ENCODE results near the gene ZNF554.
"Not testable (repeated sequence)": the region's sequence is repeated elsewhere in the genome, so short reads cannot be mapped to it uniquely, and the experiment has no call there.

The ZNF554 gene

DNA sequence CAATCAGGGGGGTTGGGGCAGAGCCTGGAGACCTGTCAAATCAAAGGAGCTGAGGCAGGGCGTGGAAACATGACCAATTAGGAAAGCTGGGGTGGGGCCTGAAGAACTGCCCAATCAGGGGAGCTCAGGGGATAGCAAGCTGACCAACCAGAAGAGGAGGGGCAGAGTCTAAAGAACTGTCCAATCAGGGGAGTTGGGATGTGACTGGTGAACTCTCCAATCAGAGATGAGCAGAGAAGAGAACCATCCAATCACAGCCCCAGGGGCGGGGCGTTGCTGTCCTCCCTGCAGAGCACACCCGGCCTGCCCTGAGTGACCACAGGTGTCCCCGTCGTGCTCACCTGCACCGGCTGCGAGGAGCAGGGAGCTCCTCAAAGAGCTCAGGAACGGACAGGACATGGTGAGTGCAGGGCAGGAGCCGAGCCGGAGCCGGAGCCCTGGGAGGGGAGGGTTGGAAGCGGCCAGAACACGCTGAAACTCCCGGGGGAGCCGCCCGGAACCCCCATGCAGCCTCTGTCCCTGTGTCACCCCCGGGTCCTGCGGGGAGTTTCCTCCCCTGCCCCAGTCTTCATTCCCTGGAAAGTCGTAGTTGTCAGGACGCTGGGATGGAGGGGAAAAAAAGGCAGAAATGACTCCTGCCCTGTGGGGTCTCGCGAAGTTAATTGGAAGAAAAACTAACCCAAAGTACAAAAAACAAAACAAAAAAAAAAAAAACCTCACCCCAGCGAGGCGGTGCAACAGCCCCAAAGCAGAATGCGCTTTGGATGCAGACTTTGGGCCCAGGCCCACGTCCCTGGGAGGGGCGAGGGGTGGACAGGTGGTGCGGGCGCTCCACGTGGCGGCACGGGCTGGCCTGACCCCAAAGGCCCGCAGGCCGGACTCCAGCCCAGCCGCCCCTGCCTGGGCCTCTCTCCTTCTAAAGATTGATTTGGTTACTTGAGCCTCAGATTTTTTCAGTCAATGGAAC, 47.6 kb downstream of the ZNF554 start, which contains the start of gene ZNF556:
ZNF556 (plus strand) TSS at position 311 of the 967 bp plus-strand sequence; CDS start at position 398, 87 bp downstream.
- DNase-seq (ENCODE audit: low spot score): peak; percentile 18

DNA sequence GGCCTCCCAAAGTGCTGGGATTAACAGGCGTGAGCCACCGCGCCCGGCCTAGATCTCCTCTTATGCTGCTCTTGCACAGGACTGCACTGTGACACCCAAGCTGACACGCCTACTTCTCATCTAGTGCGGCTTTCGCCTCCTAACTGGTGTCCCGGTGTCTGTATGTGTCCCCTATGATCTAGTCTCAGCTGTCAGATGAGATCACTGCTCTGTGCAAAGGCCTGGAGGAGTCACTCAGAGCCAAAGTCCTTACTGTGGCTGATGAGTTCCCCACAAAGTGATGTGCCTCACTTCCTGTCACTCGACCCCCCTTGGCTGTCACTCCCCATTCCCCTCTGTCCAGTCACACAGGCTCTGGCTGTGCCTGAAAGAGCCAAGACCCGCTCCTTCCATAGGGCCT, 50.0 kb downstream of the ZNF554 start:
- DNase-seq (ENCODE audit: low spot score): no peak

DNA sequence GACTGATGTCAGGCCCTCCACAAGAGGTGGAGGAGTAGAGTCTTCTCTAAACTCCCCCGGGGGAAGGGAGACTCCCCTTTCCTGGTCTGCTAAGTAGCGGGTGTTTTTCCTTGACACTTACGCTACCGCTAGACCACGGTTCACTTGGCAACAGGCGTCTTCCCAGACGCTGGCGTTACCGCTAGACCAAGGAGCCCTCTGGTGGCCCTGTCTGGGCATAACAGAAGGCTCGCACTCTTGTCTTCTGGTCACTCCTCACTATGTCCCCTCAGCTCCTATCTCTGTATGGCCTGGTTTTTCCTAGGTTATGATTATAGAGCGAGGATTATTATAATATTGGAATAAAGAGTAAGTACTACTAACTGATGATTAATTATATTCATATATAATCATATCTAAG, 52.5 kb downstream of the ZNF554 start:
- not testable (repeated sequence) for DNase-seq (ENCODE audit: low spot score)

DNA sequence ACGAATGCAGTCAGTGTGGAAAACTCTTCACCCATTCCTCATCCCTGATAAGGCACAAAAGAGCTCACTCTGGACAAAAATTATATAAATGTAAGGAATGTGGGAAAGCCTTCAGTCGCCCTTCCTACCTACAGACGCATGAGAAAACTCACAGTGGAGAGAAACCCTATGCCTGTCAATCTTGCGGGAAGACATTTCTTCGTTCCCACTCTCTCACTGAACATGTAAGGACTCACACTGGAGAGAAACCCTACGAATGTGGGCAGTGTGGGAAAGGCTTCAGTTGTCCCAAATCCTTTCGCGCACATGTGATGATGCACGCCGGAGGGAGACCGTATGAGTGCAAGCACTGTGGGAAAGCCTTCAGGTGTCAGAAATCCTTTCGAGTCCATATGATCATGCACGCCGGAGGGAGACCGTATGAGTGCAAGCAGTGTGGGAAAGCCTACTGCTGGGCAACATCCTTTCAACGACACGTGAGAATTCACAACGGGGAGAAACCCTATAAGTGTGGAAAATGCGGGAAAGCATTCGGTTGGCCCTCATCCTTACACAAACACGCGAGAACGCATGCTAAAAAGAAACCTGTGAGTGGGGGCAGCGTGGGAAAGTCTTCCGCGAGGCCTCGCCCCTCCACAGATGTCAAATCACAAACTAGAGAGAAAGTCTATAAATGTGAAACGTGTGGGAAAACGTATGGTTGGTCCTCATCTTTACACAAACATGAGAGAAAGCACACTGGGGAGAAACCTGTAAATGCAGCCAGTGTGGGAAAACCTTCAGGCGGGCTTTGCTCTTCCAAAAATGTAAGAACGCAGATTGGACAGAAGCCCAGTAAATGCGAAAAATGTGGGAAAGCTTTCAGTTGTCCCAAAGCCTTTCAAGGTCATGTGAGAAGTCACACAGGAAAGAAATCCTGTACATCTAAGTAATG, 58.0 kb downstream of the ZNF554 start:
- no peak for DNase-seq (ENCODE audit: low spot score)

GRCh38 chr19:2883686-2884439, 64.2 kb downstream of the ZNF554 start:
- DNase-seq (ENCODE audit: low spot score): peak; percentile 15

DNA sequence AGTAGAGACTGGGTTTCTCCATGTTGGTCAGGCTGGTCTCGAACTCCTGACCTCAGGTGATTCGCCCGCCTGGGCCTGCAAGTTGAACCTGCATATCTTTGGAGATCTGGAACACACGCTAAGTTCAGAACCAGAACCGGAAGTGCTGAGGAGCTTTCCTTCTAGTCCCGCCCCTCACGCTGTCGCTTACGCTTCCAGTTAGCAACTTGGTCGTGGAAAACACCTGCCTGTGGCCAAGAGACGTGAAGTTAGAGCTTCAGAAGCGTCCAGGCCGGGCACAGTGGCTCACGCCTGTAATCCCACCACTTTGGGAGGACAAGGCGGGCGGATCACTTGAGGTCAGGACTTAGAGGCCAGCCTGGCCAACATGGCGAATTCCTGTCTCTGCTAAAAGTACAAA, 66.1 kb downstream of the ZNF554 start:
- DNase-seq (ENCODE audit: low spot score): no peak
